Skin epidermis (tissue), 12 donors: ENCODE results near the gene PGS1.
A peak's percentile ranks its signal among the peaks of the same experiment; 100 is the strongest.

Source experiments
- H3K27ac ChIP-seq, 21 experiments: fragments of 200-600 bp; sonication (generic) in 11 of 21; one replicate each; pipeline ENCODE4 v1.5.0; 2020; ENCODE audit warnings: mild to moderate bottlenecking in 3 of 21, inconsistent platforms in 2 of 21, moderate library complexity in 2 of 21
- H3K4me3 ChIP-seq, 7 experiments: fragments of 200-600 bp; sonication (generic) in 2 of 7; one replicate each; pipeline ENCODE4 v1.5.0; 2020; ENCODE audit warnings: inconsistent platforms in 2 of 7, mild to moderate bottlenecking in 2 of 7, moderate library complexity in 1 of 7

Gene PGS1

DNA sequence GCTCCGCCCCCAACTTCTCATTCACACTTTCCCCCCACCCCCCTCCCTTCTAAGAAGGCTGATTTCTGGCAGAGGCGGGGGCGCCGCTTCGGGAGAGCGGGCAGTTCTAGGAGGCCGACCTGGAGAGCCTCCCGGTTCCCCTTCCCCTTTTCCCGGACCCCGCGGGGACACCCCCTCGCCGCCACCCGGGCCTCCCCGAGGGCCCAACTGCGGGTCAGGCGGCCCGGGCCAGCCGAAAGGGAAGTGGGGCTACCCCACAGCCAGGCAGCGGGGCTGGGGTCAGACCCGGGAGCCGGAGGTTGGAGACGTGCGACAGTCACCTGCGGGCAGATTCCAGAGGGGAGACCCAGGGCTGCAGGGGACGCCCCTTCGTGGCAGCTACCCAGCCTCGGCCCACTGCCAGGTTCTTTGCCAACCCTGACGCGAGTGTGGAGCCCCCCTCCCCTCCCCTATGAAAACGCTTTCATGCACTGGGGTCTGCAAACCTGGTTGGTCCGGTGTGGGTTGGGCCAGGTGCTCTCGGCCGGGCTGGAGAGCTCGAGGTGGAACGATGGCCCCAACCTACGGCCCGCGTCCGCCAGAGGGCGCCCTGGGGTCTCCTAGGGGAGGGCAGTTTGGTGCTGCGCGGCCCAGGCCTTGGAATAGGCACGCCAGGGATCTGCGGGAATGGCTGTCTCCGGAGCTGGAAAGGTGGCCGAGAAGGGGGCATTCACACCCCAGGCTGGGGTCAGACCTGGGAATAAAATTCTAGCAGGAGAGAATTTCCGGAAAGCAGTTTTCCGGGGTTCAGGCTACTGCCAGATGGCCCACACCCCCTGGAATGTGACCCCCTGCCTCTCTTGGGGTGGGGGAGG, 17.9 kb upstream of the PGS1 start:
- H3K27ac ChIP-seq: peak overlapping the region; percentile 68 to 99 (median 96)
- H3K4me3 ChIP-seq: peak overlapping the region; percentile 48 to 95 (median 83)

DNA sequence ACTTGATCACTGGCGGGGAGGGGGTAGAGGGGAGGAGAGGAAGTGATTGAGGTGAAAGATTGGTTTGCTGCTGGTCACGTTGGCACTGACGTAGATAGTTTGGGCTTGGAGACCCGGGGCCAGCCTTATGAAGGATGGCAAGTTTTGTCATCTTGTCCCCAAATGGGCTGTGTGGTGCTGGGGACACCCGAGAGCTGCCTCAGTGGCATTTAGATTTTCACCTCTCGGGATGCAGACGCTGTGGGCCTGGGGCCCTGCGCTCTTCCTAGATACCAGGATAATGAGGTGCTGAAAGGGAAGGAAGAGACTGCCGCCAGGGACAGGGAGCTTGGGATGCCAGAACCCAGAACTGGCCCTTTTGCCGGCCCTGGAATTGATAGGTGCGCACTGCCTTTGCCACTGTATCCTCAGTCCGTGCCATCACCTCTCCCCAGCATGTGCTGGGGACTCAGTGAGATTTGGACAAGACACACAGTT, 17.2 kb upstream of the PGS1 start:
- peak overlapping the region in 1 of 7 experiments; percentile 93 for H3K4me3 ChIP-seq

DNA sequence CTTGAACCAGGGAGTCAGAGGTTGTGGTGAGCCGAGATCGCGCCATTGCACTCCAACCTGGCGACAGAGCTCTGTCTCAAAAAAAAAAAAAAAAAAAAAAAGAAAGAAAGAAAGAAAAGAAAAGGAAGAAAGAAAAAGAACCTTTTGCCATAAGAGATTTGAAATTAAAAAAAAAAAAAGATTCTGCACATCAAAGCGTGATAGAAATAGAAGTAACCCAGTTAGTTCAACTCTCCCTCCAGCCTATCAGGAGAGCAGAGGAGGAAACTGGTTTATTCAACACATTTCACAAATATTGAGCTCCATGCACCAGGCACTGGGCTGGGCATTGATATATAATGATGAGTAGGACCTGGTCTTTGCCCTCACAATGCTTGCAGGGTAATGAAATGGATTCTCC, 16.2 kb upstream of the PGS1 start:
- no peak overlapping the region for H3K27ac ChIP-seq
- H3K4me3 ChIP-seq: no peak overlapping the region

More for the DNA sequence above, 17.2 kb upstream of the PGS1 start:
- peak overlapping the region in 17 of 21 experiments; percentile 83 to 99 (median 96) for H3K27ac ChIP-seq

DNA sequence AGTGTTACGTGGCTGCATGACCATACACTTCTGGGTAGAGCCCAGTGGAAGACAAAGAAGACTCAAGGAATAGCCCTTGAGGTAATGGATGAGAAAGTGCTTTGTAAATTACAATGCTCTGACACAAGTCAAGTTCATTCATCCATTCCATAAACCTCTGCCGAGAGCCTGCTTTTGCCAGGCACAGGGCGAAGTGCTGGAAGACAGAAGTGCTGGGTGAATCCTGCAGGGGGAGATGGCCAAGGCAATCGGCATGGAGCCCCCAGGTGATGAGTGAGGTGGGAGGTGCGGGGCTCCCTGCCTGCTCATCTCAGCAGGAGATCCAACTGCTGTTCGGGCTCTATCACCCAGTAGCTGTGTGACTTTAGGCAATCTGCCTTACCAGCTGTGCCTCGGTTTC, 15.8 kb upstream of the PGS1 start:
- H3K27ac ChIP-seq: no peak overlapping the region
- no peak overlapping the region for H3K4me3 ChIP-seq

DNA sequence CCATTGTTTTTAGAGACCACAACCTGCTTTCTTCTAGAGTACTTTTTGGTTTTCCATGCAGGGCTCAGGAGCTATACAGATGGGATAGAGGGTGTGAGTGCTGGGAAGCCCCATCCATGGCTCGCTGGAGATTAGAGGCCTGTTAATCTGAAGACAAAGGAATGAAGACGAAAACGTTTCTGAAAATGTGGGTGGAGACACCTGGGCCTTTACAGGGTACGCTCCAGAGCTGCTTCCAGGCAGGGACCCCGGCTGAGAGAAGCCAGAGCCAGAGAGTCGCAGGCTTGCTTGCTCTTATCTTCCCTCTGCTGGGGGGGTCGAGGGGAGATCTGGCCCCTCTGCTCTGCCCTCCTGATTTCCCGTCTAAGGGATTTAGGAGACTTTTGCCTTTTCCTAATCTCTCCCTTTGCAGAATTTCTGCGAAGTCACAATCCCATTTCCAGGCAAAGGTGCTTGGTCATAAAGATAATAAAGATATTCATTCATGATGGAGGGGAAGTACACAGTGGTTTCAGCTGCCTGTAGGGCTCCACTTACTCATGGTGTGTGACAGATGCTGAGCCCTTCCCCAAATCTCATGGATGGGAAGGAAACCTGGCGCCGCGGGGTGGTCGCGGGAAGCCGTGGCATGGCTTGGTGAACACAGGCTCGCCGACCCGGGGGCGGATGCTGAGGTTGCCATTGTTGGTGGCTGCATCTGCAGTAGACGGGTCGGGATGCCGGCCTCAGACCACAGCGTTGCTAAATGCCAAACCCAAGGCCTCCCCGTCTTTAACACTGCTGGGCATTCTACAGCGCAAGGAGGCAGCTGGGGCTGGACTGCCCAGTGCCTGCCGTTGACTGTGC, 13.8 kb upstream of the PGS1 start:
- no peak overlapping the region for H3K4me3 ChIP-seq
- H3K27ac ChIP-seq: peak overlapping the region in 15 of 21 experiments; percentile 18 to 86 (median 64)

DNA sequence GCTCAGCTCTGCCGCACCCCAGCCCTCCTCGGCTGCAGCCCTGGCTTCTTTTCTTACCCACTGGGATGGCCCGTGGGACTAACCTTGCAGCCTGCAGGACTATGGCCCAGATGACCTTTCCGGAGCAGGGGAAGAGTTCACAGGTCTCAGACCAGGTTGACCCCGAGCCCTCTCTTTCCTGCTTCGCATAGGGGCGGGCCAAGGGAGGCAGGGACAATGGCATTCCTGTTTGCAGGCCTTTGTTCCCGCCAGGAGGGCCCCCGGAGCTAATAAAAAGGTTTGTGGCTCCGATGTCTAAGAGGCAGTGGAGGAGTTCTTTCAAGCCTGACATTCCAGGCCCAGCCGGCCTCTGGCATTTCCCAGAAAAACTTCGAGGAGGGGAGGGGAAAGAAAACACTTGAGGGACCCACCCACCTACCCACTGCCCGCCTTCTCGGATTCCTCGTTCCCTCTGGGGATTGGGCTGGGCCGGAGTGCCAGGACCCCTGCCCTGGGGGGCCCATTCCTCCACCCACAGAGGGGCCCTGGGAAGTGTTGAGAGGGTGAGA, 12.8 kb upstream of the PGS1 start:
- Histone ChIP-seq H3K4me3 (no peak overlapping the region), H3K27ac (peak overlapping the region in 20 of 21 experiments; percentile 11 to 86 (median 63))

DNA sequence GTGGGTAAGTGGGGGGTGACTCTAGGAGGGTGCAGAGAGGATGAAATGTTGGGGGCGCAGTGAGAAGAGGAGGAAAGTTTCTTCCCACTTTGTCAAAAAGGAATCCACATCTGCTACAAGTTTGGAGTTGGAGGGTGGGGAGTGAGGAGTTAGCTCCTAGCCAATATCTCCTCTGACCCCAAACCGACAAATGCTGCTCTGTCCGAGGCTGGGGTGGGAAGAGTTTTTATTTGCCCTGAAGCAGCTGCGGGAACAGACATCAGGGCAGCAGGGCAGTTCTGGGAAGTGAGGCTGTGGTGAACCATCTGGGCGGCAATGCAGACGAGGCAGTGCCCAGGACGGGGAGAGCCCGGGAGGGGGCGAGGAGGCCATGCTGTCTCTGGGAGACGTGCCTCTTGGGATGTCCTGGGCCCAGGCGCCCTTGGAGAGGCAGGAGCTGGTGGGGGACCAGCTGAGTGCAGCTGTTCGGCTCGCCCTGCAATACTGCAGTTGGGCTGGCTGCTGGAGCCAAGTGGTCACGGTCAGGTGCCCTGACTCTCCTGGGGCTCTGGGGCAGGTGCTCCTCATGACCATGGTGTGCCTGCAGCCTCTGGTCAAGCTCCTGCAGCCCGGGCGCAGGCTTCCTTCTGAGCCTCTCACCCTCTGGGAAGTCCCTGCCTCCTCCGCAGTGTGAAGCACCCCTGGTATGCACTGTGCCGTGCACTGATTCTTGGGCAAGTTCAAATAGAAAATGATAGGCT, 12.2 kb upstream of the PGS1 start:
- no peak overlapping the region for H3K4me3 ChIP-seq
- peak overlapping the region in 20 of 21 experiments; percentile 11 to 86 (median 63) for H3K27ac ChIP-seq

DNA sequence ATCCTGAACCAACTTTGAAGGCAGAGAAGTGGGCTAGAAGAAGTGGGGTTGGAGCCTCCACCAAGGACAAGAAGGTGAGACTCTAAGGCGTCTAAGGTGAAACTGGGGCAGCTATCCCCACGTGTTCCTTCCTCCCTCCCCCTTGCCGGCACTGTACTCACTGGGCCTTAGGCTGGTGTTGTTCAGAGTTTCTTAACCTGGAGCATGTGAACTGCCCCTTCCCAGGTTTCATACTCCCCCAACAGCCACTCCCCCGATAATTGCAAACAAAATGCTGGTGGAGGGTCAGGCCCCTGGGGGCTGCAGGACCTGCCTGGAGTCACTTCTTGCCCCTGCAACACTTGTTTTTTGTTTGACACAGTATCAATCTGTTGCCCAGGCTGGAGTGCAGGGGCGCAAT, 11.3 kb upstream of the PGS1 start:
- Histone ChIP-seq H3K4me3 (no peak overlapping the region), H3K27ac (peak overlapping the region in 2 of 21 experiments; percentile 61 to 86)

DNA sequence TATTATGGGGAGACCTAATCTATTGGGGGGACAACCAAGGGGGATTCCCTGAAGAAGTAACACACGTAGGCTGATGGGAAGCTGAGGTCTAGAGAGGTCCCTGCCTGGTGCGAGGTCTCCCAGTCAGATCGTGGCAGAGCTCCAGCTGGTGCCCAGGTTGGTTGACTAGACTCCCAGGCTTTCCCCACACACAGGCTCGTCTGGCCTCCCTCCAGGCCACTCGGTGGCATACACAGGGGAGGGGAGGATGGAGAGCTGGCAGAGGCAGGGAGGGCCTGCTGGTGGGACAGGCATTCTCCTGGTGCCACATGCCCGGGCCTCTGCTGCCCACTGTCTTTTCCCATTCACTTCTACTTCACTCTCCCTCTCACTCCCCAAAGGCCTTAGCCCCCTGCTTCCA, 10.1 kb upstream of the PGS1 start:
- no peak overlapping the region for H3K27ac ChIP-seq
- no peak overlapping the region for H3K4me3 ChIP-seq

DNA sequence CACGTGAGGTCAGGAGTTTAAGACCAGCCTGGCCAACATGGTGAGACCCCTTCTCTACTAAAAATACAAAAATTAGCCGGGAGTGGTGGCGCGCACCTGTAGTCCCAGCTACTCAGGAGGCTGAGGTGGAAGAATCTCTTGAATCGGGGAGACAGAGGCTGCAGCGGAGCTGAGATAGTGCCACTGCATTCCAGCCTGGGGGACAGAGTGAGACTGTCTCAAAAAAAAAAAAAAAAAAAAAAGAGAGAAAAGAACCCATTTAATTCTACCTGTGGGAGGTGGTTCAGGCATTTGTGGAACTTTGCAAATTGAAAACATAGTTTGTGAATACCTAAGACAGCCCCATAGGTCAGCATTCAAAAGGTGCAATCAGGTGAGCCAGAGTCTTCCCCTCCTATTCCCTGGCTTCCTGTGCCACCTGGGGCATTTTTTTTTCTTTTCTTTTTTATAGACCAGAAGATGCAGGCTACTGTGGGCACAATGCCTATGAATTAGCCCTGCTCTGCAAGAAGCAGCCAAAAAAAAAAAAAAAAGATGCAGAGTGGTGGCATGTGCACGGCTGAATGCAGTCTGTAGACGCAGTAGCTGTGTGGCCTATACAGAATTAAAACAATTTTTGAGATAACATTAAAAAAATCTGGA, 9.5 kb upstream of the PGS1 start:
- no peak overlapping the region for H3K27ac ChIP-seq
- no peak overlapping the region for H3K4me3 ChIP-seq

DNA sequence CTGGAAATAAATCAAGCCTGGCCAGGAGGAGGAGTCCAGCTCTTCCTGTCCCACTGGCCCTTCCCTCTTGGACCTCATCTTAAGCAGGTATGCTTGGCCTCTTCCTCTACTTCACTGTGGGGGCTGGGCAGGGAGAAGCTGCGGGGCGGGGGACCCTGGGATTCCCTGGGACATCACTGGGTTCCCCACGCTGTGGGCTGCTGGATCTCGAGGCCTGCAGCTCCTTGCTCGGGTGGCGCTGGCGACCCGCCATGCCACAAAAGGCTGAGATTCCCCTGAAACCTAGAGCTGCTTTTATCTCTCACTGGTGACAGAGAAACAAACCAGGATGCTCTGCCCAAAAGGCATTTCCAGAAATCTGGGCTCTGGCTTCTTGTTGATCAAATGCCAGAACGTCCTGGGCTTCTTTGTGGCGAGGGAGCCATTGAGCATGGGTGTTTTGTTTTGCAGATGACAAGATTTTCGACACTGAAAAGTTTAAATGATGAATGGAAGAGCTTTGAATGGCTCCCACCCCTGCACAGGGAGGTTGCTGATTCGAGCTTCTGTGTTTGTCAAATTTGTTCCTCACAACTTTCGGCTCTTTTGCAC, 8.6 kb upstream of the PGS1 start:
- Histone ChIP-seq H3K4me3 (no peak overlapping the region), H3K27ac (no peak overlapping the region)

DNA sequence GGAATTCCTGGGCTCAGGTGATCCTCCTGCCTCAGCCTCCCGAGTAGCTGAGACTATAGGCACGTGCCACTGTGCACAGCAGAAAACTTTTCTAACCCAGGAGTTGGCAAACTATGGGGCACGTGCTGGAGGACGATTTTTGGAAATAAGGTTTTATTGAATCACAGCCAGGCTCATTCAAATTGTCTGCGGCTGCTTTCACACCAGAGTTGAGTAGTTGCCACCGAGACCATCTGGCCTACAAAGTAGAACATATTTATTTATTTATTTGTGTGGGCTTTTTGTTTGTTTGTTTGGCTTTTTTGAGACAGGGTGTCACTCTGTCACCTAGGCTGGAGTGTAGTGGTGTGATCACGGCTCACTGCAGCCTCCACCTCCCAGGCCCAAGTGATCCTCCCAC, 7.4 kb upstream of the PGS1 start:
- H3K27ac ChIP-seq: no peak overlapping the region
- H3K4me3 ChIP-seq: no peak overlapping the region

DNA sequence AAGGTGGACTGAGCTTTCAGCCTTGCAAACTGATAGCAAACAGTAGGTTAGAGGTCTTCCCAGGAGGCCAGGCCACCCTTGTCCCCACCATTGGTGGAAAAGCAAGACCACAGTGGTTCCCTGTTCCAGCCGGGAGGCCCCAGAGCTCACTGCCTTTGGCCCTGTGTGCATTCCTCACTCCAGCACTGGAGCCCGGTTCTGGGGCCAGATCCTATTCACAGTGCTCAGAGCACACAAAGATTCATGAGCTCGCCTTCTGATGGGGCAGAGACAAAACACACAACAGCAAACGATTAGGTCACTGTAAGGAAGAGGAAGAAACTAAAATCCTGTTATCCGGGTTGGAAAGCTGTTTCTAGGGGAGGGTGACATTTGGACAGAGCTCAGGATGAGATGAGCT, 5.6 kb upstream of the PGS1 start:
- Histone ChIP-seq H3K4me3 (no peak overlapping the region), H3K27ac (peak overlapping the region in 7 of 21 experiments; percentile 0 to 94 (median 52))

DNA sequence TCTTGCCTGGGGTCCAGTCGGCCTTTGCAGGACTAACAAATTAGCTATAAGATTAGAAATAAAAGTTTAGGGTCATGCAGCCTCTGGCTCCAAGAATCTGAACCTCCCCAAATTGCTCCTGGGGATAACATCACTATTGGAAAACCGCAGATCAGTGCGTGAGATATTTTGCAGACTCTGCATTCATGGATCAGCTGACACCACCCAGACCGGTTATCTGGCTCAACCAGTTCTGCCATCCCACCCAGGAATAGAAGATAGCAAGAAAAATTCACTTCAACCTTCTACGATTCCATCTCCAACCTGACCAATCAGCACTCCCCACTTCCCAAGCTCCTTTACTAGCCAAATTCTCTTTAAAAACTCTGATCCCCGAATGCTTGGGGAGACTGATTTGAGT, 4.3 kb upstream of the PGS1 start:
- Histone ChIP-seq H3K27ac (peak overlapping the region in 20 of 21 experiments; percentile 26 to 94 (median 78)), H3K4me3 (no peak overlapping the region)

DNA sequence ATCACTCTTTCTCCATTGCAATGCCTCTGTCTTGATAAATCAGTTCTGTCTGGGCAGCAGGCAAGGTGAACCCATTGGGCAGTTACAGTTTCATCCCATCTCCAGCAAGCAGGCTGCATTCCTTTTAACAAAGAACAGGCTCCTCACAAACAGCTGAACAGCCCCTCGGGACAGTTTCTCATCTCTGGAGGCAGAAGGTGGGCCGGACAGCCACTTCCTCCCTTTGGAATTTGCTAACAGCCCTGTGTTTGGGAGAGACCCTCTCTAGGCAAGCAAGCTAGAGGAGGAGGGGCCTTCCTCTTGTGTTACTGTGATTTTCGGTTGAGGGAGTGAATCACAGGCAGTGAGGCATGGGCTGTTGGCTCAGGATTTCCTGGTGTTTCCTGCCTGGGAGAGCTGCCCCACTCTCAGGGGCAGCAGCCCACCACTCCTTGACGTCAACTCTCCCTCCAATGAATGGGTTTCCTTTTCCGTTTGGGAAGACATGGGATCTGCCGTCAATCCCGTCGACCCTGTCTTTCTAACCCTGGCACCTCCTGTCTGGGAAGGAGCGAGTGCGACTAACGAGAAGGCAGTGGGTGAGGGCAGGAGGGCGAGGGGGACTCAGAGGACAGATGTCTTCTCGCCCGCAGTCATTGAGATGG, 3.7 kb upstream of the PGS1 start:
- H3K27ac ChIP-seq: peak overlapping the region in 20 of 21 experiments; percentile 26 to 94 (median 78)
- no peak overlapping the region for H3K4me3 ChIP-seq

DNA sequence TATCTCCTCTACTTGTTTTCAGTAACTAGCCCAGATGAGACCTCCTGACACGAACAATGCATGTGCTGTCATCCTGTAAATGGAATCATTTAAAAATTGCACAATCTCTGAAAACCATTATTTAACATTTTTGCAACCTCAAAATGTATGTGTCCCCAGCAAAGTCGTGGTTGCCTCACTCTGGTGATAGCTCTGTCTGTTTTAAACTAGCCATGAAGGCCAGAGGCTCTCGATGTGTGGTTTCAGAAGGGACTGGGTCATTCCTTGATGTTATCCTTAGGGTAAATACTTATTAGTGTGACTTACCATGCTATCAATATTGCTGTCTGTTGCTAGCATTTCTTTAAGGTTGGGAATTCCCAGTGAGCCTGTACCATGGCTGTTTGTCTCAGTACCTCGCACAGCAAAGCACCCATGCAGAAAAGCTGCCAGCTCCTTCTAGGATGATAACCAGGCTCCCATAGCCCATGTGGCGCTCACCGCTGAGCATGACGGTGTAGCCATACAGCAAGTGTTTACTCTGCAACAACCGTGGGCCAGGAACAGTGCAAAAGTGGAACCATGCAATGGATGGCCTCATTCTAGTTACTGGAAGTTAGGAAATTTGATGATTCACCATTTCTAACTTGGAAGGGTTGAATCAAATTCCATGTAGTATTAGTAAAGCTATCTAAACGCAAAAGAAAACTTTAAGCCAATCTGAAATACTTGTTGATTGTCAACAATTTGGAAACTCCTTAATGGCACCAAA, 2.9 kb upstream of the PGS1 start:
- Histone ChIP-seq H3K4me3 (no peak overlapping the region), H3K27ac (peak overlapping the region in 20 of 21 experiments; percentile 26 to 94 (median 78))

DNA sequence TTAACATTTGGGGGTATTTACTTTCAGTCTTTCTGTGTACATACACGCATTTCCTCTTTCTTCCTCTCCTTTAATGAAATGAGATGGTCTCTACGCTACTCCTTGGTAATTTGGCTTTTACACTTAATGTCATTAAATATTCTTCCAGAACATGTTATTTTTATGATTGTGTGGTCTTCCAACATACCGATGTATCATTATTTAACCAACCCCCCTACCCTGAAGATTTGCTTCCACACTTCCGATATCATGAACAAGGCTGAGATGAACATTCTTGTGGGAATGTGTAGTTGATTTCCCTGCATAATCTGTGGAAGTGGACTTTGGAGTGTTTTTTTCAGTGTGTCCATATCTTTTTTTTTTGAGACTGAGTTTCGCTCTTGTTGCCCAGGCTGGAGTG, 2.3 kb upstream of the PGS1 start:
- H3K27ac ChIP-seq: peak overlapping the region in 18 of 21 experiments; percentile 27 to 97 (median 77)

More for the DNA sequence above, 2.3 kb upstream of the PGS1 start:
- H3K4me3 ChIP-seq: no peak overlapping the region
